ES-I3 (cell line): ENCODE measurements around the gene SAPCD2.
"Not testable (repeated sequence)": the region's sequence is repeated elsewhere in the genome, so short reads cannot be mapped to it uniquely, and the experiment has no call there.

ENCODE experiments used
- H3K36me3 ChIP-seq: 2 replicates; pipeline ENCODE4 v1.6.1; 2013; ENCODE audit warnings: mild to moderate bottlenecking, low read length, control low read depth, moderate library complexity; ENCODE audit not compliant: insufficient read depth
- H3K4me1 ChIP-seq: 2 replicates; pipeline ENCODE4 v1.6.1; 2013; ENCODE audit warnings: mild to moderate bottlenecking, control low read depth, low read length; ENCODE audit not compliant: insufficient read depth
- H3K9ac ChIP-seq: 2 replicates; pipeline ENCODE4 v1.6.1; 2013; ENCODE audit warnings: low read depth, mild to moderate bottlenecking, low read length, moderate library complexity
- H3K9me3 ChIP-seq: 2 replicates; pipeline ENCODE4 v1.6.1; 2013; ENCODE audit warnings: mild to moderate bottlenecking, low read length, moderate library complexity; ENCODE audit not compliant: control insufficient read depth, insufficient read depth

SAPCD2 gene

DNA sequence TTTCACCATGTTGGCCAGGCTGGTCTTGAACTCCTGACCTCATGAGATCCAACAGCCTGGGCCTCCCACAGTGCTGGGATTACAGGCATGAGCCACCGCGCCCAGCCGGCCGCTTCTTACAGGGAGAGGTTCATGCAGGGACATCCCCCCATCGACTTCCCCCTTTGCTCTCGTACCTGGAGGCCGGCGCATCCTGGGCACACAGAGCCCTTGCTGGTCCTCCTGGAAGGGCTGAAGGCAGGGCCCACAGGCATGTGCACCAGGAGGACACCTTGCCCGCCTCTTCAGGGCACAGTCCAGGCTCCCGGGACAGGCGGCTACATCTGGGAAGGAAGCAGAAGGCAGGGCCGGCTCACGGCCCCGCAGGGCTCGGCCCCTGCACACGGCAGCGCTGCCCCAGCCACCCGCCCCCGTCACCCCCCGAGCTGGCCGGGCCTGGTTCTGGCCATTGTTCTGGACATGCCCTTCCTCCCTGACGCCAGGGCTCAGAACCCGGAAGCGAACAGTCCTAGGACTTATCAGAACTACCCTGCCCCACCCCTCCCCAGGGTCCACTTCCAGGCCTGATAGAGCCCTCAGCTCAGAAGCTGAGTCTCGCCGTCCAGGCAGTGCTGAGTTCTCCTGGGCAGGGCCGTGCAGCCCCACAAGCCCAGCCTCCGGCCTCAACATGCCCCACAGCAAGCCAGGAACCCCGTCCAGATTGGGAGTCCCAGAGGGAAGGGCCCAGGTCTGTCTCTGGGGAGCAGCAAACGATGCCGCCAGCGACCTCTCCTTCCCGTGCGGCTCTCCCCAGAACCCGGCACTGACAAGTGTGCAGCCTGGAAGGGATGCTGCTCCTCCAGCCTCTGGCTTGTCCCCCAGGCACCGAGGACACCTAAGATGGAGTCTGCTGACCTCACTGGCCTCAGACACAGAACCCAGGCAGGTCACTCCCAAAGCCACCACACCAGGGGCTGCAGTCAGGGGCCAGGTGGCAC, 27.3 kb downstream of the SAPCD2 start:
- no peak overlapping the region for H3K9ac ChIP-seq
- H3K9me3 ChIP-seq: no peaks in the 10 kb centered on the region
- no peaks in the 10 kb centered on the region for H3K36me3 ChIP-seq
- no peaks in the 10 kb centered on the region; the same call in 1 of the 2 replicates for H3K4me1 ChIP-seq

DNA sequence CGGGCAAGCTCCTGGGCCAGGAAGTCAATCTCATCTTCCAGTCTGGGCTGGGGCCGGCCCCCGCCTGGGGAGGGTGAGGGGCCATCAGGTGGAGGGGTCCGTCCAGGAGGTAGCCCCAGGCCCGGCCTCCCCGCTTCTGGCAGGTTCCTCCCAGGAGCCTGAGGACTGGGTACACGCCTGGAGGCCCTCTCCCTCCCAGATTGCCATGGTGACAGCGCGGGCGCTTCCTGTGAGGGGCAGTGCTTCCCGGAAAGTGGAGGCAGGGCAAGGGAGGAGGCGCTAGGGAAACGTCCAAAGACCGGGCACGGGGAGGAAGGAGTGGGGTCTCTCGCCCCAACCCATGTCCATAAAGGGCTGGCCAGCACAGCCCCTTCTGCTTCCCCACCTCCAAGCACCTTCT, 29.2 kb downstream of the SAPCD2 start:
- H3K9ac ChIP-seq: no peak overlapping the region; the same call in 1 of the 2 replicates
- H3K9me3 ChIP-seq: no peaks in the 10 kb centered on the region
- H3K36me3 ChIP-seq: no peaks in the 10 kb centered on the region
- H3K4me1 ChIP-seq: no peaks in the 10 kb centered on the region; the same call in 1 of the 2 replicates

GRCh38 chr9:137040568-137040967, 29.8 kb downstream of the SAPCD2 start:
- H3K9ac ChIP-seq: no peak overlapping the region; the same call in 1 of the 2 replicates
- H3K4me1 ChIP-seq: no peaks in the 10 kb centered on the region; the same call in 1 of the 2 replicates
- no peaks in the 10 kb centered on the region for H3K36me3 ChIP-seq
- no peaks in the 10 kb centered on the region for H3K9me3 ChIP-seq

DNA sequence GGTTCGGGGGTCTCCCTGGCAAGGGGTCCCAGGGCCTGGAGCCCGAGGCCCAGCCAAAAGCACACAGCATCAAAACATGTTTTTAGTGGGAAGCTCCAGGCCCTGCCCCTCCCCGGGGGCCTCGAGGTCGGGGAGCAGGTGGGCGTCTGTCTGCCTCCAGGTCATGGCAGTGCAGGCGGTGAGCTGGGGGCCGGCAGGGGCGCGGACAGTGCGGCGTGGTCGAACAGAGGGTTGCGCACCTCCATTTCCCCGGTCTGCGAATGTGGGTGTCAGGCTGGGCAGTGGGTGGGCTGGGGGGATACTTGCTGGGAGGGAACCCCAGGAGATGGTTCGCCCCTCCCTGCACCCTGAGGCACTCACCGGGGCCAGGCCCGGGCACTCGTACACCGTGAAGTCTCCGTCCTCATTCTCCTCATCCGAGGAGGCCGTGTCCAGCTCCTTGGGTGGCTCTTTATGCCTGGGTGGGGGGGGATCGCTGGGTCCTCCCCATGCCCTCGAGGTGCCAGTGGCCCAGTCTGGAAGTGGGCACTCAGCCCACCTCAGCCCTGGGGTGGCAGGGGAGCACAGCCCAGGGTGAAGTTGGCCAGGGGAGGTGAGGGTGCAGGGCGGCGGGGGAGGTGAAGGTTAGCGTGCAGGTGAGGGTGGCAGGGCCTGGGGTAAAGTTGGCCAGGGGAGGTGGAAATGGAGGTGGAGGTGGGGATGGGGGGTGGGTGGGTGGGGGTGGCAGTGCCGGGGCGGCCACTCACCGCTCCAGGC, 30.6 kb downstream of the SAPCD2 start:
- Histone ChIP-seq H3K9ac (no peak overlapping the region), H3K4me1 (no peaks in the 10 kb centered on the region; the same call in 1 of the 2 replicates), H3K9me3 (no peaks in the 10 kb centered on the region), H3K36me3 (no peaks in the 10 kb centered on the region)

- Histone ChIP-seq H3K36me3 (no peaks in the 10 kb centered on the region), H3K9me3 (no peaks in the 10 kb centered on the region), H3K4me1 (no peaks in the 10 kb centered on the region; the same call in 1 of the 2 replicates), H3K9ac (no peak overlapping the region)
Measured at GRCh38 chr9:137038916-137039315, 31.4 kb downstream of the SAPCD2 start.

DNA sequence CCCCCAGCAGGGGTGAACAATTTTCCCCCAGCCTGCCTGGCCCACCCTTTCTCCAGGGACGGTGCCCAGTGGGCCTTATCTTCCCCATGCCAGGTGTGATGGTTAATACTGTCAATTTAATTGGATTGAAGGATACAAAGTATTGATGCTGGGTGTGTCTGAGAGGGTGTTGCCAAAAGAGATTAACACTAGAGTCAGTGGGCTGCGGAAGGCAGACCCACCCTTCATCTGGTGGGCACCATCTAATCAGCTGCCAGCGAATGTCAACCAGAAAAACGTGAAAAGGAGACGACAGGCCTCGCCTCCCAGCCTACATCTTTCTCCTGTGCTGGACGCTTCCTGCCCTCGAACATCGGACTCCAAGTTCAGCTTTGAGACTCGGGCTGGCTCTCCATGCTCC, 32.9 kb downstream of the SAPCD2 start:
- no peak overlapping the region for H3K9ac ChIP-seq
- no peaks in the 10 kb centered on the region; the same call in 1 of the 2 replicates for H3K4me1 ChIP-seq
- no peaks in the 10 kb centered on the region for H3K9me3 ChIP-seq
- no peaks in the 10 kb centered on the region for H3K36me3 ChIP-seq

DNA sequence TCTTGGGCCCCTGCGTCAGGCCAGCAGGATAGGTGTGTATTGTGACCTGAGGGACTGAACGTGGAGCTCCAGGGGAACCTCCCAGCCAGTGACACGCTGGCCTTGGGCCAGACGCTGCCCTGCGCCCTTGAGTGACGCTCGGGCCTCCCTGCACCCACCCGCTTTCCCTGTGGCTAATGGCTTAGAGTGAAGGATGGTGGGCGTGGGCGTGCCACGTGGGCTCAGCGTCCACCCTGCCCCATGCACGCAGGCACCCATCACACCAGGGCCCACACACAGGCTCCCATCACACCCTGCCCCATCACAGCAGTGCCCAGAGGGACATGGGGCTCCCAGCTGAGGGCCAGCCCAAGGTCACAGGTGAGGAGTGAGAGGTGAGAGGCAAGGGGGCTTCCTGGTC, 33.3 kb downstream of the SAPCD2 start:
- Histone ChIP-seq H3K36me3 (no peaks in the 10 kb centered on the region), H3K9ac (no peak overlapping the region), H3K4me1 (no peaks in the 10 kb centered on the region; the same call in 1 of the 2 replicates), H3K9me3 (no peaks in the 10 kb centered on the region)

DNA sequence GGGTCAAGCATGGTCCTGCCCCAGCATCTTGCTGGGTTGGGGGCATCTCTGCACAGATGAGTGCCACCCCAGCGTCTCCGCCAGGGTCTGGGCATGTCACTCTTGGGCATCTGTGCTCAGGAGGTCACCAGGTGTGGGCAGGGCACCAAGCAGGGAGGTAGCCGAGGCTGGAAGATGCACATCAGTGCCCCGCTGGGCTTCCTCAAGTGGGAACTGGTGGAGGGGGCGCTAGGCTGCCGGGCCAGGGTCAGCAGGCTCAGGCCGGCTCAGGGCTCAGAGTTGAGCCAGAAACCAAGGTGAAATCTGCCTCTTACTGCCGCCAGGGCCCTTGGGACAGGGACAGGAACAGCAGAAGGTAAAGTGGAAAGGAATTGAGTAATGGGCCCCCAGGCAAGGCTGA, 34.4 kb downstream of the SAPCD2 start:
- no peaks in the 10 kb centered on the region; the same call in 1 of the 2 replicates for H3K4me1 ChIP-seq
- H3K36me3 ChIP-seq: no peaks in the 10 kb centered on the region
- no peaks in the 10 kb centered on the region for H3K9me3 ChIP-seq
- no peak overlapping the region for H3K9ac ChIP-seq

DNA sequence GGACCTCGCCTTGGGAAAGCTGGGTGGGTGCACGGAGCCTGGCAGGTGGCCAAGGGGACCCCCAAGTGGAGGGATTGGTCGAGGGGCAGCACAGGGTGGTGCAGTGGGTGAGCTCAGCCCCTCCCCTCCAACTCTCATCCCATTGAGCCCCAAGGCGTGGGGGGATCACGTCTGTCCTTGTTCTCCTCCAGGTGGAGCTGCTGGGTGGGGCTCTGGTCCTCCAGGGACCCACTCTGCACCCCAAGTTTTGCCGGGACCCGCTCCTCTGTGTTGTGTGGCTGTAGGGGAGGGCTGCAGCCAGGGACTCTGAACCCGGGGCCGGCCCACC, 34.9 kb downstream of the SAPCD2 start:
- Histone ChIP-seq H3K9ac (no peak overlapping the region), H3K9me3 (no peaks in the 10 kb centered on the region), H3K36me3 (no peaks in the 10 kb centered on the region), H3K4me1 (no peaks in the 10 kb centered on the region)

DNA sequence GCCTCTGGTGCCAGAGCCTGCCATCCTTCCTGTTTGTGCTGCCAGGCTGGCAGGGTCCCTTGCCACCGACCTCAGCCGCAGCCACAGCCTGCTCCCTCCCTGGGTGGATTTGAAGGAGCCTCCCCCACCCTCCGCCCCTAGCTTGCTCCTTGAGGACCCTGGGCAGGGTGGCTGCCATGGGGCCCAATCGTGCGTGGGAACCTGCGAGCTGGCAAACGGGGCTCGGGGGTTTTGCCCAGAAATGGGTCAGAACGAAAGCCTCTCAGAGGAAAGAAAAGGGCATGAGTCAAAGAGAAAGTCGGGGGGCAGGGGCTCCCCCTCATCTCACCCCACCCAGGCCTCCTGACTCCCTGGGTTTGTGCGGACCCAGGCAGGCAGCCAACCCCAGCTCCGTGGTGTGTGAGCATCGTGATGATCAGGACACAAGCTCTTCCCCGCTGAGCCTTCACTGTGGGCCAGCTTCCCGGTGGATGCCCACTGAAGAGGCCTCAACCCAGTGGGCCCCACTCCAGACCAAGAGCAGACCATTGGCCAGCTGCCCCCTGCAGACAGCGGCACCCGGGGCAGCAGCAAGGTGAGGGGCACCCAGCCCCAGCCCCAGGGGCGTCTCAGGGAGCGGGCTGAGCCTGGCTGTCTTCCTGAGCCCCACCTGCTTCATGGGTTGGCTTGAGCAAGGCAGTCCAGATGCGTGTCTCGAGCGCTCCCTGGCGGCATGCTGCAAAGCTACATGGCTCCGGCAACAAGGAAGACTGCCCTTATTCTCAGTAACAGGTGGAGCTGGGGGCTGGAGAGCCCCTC, 35.4 kb downstream of the SAPCD2 start:
- no peaks in the 10 kb centered on the region for H3K36me3 ChIP-seq
- no peaks in the 10 kb centered on the region for H3K9me3 ChIP-seq
- no peak overlapping the region for H3K9ac ChIP-seq
- H3K4me1 ChIP-seq: no peaks in the 10 kb centered on the region

DNA sequence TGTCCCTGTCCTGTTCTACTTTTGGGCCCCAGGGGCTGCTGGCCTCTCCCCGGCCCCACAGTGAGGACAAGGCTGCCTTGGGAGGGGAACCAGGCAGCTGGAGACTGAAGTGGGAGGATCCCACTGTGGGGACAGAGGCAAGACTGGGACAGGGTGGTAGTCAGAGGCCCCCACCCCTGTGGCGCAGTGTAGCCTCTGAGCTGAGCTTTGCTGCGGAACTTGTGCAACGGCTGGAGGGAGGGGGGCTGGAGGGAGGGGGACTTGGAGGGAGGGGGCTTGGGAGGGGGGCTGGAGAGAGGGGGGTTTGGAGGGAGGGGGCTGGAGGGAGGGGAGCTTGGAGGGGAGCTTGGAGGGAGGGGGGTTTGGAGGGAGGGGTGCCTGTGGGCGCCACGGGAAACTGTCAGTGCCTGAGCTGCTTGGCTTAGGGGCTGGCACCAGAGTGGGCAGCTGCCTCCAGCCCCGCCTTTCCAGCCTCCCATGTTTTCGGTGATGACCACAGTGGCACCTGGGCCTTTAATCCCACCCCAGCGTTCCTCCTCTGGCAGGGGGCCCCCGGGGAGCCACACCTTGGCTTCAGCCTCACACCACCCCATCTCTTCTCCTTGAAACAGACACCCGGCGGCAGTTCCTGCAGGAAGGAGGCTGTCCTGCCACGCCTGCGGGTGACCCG, 36.2 kb downstream of the SAPCD2 start:
- Histone ChIP-seq H3K36me3 (no peaks in the 10 kb centered on the region), H3K9ac (no peak overlapping the region), H3K9me3 (no peaks in the 10 kb centered on the region), H3K4me1 (no peaks in the 10 kb centered on the region)

GRCh38 chr9:137033481-137033880, 36.9 kb downstream of the SAPCD2 start:
- H3K36me3 ChIP-seq, H3K4me1 ChIP-seq, H3K9ac ChIP-seq, H3K9me3 ChIP-seq: not testable (repeated sequence)

DNA sequence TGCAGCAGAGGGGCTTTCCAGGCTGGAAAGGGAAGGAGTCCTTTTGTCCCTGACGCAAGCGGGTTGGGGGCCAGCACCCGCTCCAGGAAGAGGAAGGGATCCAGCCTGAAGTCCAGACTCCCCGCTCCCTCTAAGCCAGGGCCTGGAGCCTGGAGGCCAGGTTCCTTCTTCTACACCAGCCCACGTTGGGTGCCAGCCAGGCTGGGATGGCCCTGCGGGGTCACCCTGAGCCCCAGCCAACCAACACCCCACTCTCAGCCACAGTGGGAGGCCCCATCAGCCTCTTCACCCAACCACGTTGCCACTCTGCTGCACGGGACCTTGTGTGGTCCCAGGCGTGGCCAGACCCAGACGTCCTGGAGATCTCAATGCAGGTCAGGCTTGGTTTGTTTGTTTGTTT, 37.5 kb downstream of the SAPCD2 start:
- no peaks in the 10 kb centered on the region; the same call in 1 of the 2 replicates for H3K4me1 ChIP-seq
- H3K9ac ChIP-seq: no peak overlapping the region
- no peaks in the 10 kb centered on the region for H3K9me3 ChIP-seq
- no peaks in the 10 kb centered on the region for H3K36me3 ChIP-seq
